ENCODE measurements around the gene KPNA3. TPM values are rescaled to one million over a fixed set of nuclear protein-coding genes. Genes with fewer than 3 reads are reported as not detected.
"Not testable (repeated sequence)": the region's sequence is repeated elsewhere in the genome, so short reads cannot be mapped to it uniquely, and the experiment has no call there.

The KPNA3 gene
- total RNA-seq, 6 experiments from 2014 or later: 16.3 to 27.2 (median 19.5) TPM

DNA sequence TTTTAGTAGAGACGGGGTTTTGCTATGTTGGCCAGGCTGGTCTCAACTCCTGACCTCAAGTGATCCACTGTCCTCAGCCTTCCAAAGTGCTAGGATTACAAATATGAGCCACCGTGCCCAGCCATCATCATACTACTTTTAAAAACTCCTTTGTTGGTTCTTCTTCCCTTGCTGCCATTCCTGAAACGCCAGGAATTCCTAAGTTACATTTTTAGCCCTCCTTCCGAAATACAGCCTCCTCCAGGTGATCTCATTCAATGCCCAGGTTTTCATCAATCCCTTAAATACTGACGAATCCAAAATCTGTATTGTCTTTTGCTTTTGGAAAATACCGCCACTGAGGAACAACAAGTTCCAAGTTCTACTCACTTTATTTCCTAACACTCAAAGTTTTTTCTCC, 75.9 kb downstream of the KPNA3 start:
- no peak for DNase-seq
- no peak for ATAC-seq
- no peak overlapping the region for H3K27ac ChIP-seq
- TF ChIP-seq POLR2A (IDR thresholded peaks at IDR 0.05): no peak
- TF ChIP-seq, protein P1, sequence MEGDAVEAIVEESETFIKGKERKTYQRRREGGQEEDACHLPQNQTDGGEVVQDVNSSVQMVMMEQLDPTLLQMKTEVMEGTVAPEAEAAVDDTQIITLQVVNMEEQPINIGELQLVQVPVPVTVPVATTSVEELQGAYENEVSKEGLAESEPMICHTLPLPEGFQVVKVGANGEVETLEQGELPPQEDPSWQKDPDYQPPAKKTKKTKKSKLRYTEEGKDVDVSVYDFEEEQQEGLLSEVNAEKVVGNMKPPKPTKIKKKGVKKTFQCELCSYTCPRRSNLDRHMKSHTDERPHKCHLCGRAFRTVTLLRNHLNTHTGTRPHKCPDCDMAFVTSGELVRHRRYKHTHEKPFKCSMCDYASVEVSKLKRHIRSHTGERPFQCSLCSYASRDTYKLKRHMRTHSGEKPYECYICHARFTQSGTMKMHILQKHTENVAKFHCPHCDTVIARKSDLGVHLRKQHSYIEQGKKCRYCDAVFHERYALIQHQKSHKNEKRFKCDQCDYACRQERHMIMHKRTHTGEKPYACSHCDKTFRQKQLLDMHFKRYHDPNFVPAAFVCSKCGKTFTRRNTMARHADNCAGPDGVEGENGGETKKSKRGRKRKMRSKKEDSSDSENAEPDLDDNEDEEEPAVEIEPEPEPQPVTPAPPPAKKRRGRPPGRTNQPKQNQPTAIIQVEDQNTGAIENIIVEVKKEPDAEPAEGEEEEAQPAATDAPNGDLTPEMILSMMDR (IDR thresholded peaks at IDR 0.05): no peak
- H3K27me3 ChIP-seq: no peaks in the 10 kb centered on the region
- no peaks in the 10 kb centered on the region for H3K9me3 ChIP-seq
- WGBS (ENCODE audit: insufficient coverage, low coverage, low lambda C conversion rate, missing lambda C conversion rate): 96% methylated on average over 6 of the region's 6 CpGs
- intact Hi-C loops (cut with DNase I): no loop called here
- H3K4me1 ChIP-seq: no peaks in the 10 kb centered on the region
- H3K4me3 ChIP-seq: no peak overlapping the region
- peaks cover 0 to 32% (median 7%) of the 10 kb centered on the region in 4 donors for H3K36me3 ChIP-seq

DNA sequence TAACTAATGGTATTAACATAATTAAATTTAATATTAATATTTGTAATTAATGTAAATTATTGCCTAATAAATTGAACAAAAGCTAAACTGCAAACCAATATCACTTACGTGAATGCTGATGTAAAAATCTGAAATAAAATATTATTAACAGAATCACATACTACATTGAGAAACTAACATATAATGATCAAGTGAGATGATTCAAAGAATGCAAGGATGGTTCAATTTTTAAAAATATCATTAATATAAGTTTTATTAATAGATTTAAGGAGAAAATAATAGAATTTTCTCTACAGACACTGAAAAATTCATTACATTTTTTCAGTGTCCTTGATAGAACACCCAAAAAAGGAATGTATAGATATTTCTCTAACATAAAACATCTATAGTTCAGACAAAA, 77.7 kb downstream of the KPNA3 start:
- H3K27me3 ChIP-seq: no peaks in the 10 kb centered on the region
- no peak overlapping the region for H3K27ac ChIP-seq
- 95% methylated on average over 1 of the region's 1 CpG for WGBS (ENCODE audit: insufficient coverage, low coverage, low lambda C conversion rate, missing lambda C conversion rate)
- peaks cover 0 to 7% (median 0%) of the 10 kb centered on the region in 4 donors for H3K4me1 ChIP-seq
- no peak overlapping the region for H3K4me3 ChIP-seq
- TF ChIP-seq, protein P1 (IDR thresholded peaks at IDR 0.05): no peak
- TF ChIP-seq POLR2A (IDR thresholded peaks at IDR 0.05): no peak
- ATAC-seq (no peak), DNase-seq (no peak)
- H3K36me3 ChIP-seq: peaks cover 0 to 22% (median 6%) of the 10 kb centered on the region in 4 donors
- intact Hi-C loops (cut with DNase I): no loop called here
- no peaks in the 10 kb centered on the region for H3K9me3 ChIP-seq

DNA sequence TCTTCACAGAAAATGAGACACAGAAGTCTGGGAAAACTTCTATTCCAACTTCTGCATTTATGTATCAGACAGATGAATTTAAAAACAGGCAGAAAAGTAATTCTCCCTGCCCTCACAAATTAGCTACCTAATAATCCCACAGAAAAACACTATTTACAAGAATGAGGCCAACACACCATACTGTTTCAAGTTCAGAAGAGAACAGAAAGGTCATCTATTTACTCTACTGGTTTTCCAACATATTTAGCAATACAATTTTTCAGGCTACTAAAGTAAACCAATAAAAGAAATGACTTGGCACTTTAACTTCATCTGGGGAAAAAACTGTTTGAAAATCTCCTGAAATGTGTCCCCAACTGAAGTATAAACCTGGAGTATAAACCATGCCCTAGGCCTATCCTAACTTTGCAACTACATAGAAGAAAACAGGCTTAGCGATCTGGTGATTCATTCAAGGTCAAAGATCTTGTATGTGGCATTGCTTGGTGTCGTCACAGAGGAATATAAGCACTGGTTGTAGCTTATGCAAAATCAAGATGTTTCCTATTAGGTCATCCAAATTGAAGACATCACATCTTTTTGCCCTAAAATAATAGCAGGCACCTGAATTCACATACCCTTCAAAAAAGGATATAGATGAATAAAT, 81.1 kb downstream of the KPNA3 start:
- H3K27ac ChIP-seq: peak overlapping the region in 1 of 3 donors; percentile 14
- ATAC-seq: peak; percentile 60 to 96 (median 78)

DNA sequence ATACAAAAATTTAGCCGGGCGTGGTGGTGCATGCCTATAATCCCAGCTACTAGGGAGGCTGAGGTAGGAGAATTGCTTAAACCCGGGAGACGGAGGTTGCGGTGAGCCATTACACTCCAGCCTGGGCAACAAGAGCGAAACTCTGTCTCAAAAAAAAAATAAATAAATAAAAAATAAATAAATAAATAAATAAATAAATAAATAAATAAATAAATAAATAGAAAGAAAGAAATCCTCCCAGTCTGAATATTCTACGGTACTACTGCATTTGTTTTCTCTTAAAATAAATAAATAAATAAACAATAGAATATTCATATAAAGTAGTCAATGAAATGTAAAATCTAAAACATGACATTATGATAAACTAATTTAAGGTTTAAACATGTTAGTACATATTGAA, 88.2 kb downstream of the KPNA3 start:
- H3K9me3 ChIP-seq; H3K4me1 ChIP-seq; DNase-seq; H3K27me3 ChIP-seq; H3K4me3 ChIP-seq; ATAC-seq; H3K27ac ChIP-seq; intact Hi-C loops (cut with DNase I): not testable (repeated sequence)
- H3K36me3 ChIP-seq: peaks cover 0 to 42% (median 9%) of the 10 kb centered on the region in 4 donors
- WGBS (ENCODE audit: insufficient coverage, low coverage, low lambda C conversion rate, missing lambda C conversion rate): over 99% methylated on average over 7 of the region's 7 CpGs

More for the DNA sequence above, 81.1 kb downstream of the KPNA3 start:
- no peak overlapping the region for H3K4me3 ChIP-seq
- intact Hi-C loops (cut with DNase I): no loop called here
- TF ChIP-seq, protein P1 (IDR thresholded peaks at IDR 0.05): no peak
- no peak for TF ChIP-seq POLR2A (IDR thresholded peaks at IDR 0.05)
- H3K4me1 ChIP-seq: peaks cover 0 to 7% (median 0%) of the 10 kb centered on the region in 4 donors
- DNase-seq: no peak
- no peaks in the 10 kb centered on the region for H3K9me3 ChIP-seq
- H3K36me3 ChIP-seq: peaks cover 0 to 18% (median 4%) of the 10 kb centered on the region in 4 donors
- no peaks in the 10 kb centered on the region for H3K27me3 ChIP-seq
- 25% methylated on average over 2 of the region's 2 CpGs for WGBS (ENCODE audit: insufficient coverage, low coverage, low lambda C conversion rate, missing lambda C conversion rate)

DNA sequence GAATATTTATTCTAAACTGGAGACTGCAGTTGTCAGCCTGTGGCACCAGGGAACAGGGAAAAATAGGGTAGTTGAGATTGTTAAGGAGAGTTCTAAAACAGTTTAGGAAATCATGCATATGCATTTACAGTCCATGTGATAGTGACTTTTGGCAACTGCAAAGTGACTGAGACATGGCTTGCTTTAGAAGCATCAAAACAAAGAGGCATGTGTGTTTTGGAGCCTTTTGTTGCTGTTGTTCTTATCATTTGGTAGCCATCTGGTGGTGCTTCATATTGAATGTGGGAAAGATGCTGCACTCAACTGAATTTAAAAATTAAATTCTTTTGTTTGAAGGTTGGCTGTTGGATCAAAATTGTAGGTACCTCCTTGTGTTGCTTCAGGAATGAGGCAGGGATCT, 91.0 kb downstream of the KPNA3 start:
- no peak overlapping the region for H3K4me3 ChIP-seq
- TF ChIP-seq, protein P1 (IDR thresholded peaks at IDR 0.05): no peak
- TF ChIP-seq POLR2A (IDR thresholded peaks at IDR 0.05): no peak
- ATAC-seq (no peak), DNase-seq (no peak)
- H3K36me3 ChIP-seq: peaks cover 0 to 27% (median 8%) of the 10 kb centered on the region in 4 donors
- no peaks in the 10 kb centered on the region for H3K4me1 ChIP-seq
- no peak overlapping the region for H3K27ac ChIP-seq
- intact Hi-C loops (cut with DNase I): no loop called here
- H3K9me3 ChIP-seq: no peaks in the 10 kb centered on the region
- no peaks in the 10 kb centered on the region for H3K27me3 ChIP-seq

Data from right lobe of liver (tissue), 6 donors.